SH-SY5Y (cell line): Measurements from ENCODE around the gene ABHD16B.

Experiments used
- GATA2 ChIP-seq: IDR thresholded peaks from 2 replicates; pipeline ENCODE4 v1.6.1; 2011; ENCODE audit warnings: mild to moderate bottlenecking, low read depth, low read length
- GATA3 ChIP-seq: IDR thresholded peaks from 2 replicates; pipeline ENCODE4 v1.6.1; 2011; ENCODE audit warnings: low read depth, mild to moderate bottlenecking, low read length, moderate library complexity

Gene ABHD16B

DNA sequence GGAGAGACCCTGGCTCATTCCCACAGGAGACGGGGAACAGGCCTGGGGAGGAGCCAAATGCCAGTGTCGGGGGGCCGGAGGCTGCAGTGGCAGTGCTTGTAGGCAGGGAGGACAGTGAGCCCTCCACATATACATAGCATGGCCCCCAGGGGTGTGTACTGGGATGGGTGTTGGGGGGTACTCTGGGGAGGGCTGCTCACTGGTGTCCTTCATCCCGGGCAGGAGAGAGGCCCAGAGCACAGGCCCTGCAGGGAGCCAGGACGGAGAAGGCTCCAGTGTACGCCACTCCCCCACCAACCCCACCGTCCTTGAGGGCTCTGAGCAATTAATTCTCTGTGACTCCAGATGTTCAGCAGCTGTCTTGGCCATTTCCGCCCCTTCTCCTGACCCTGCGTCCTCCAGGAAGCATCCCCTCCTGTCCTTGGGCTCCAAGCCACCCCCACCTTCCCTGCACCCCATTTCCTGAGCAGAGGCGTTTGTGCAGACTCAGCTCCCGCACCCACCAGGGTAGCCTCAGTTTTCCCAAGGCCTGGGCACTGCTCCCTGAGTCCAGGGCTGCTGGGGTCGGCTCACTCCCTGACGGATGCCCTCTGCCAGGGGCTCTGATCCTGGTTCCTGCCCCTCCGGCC, 3.4 kb upstream of the ABHD16B start:
- no peak for TF ChIP-seq GATA3
- no peak for TF ChIP-seq GATA2

- TF ChIP-seq GATA2 (no peak), GATA3 (no peak)
These were observed 2.7 kb upstream of the ABHD16B start for GRCh38 chr20:63858393-63859165.

GRCh38 chr20:63859166-63859699, 2.1 kb upstream of the ABHD16B start:
- no peak for TF ChIP-seq GATA3
- TF ChIP-seq GATA2, result no peak

DNA sequence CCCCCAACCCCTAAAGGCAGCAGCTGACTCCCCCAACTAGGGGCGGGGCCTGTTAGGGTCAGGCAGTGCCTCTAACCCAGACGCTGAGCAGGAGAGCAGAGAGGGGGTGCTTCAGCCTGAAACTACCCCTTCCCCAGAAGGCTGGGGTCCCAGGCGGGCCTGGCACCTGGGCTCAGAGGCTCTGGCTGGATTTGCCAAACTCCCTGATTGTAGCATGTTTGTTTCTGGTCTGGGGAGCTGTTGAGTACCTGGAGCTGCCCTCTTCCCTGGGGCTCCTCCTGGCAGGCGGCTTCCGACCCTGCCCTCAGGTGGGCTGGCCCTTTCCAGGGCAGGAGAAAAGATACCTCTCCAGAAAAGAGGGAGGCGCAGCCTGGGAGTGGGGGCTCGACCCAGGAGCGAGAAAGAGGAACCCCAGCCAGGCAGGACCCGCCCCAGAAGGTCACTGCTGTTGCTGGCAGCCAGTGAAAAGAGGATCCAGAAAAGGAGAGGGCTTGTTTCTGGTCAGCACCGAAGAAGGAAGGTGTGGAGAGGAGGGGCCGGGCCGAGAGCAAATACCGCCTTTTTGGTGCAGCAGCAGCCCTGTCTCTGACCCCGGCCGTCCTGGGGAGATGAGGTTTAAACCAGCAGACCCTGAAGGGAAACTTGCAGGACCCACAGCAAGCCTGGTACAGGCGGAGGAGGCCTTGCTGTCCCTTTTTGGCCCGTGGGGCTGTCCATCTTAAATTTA, 810 bp upstream of the ABHD16B start:
- TF ChIP-seq GATA3 (no peak), GATA2 (no peak)

DNA sequence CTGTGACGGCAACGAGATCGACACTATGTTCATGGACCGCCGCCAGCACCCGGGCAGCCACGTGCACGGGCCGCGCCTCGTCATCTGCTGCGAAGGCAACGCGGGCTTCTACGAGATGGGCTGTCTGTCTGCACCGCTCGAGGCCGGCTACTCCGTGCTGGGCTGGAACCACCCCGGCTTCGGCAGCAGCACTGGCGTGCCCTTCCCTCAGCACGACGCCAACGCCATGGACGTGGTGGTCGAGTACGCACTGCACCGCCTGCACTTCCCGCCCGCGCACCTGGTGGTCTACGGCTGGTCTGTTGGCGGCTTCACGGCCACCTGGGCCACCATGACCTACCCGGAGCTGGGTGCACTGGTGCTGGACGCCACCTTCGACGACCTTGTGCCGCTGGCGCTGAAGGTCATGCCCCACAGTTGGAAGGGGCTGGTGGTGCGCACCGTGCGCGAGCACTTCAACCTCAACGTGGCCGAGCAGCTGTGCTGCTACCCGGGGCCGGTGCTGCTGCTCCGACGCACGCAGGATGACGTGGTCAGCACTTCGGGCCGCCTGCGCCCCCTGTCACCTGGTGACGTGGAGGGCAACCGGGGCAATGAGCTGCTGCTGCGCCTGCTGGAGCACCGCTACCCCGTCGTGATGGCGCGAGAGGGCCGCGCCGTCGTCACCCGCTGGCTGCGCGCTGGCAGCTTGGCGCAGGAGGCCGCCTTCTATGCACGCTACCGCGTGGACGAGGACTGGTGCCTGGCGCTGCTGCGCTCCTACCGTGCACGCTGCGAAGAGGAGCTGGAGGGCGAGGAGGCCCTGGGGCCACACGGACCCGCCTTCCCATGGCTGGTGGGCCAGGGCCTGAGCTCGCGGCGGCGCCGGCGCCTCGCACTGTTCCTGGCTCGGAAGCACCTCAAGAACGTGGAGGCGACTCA, 943 bp downstream of the ABHD16B start:
- TF ChIP-seq GATA2, result no peak
- TF ChIP-seq GATA3, result no peak

- TF ChIP-seq GATA2 (no peak), GATA3 (no peak)
These were observed 1.9 kb downstream of the ABHD16B start for GRCh38 chr20:63863021-63863797.

DNA sequence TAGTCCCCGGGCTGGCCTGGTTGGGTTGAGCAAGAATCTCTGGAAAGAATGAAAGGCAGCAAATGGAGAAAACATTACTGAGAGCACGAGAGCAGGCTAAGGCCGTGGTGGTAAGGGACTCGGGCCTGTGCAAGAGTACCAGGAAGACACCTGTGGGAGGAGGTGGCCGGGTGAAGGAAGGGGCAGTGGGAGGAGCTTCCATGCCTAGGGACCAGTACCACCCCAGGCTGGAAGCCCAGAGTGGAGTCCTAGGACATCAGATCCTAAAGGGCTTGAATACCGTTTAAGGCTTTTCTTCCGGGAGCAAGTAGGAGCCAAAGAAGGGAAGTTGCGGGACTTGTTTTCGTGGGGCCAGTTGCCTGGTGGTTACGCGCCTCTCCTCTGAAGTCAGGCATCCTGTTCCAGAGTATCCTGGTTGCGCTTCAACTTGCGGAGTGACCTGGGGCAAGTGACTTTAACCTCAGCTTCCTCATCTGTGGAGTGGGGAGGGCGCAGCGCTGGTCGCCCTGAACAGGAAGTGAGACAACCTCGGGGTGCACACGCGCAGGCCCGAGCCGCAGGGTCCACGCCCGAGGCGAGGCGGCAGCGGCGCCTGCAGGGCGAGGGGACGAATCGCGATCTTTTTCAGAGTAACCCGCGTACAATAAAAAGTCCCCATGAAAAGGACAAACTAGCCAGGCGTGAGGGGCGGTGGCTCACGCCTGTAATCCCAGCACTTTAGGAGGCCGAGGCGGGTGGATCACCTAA, 2.7 kb downstream of the ABHD16B start:
- TF ChIP-seq GATA2, result no peak
- TF ChIP-seq GATA3, result no peak

DNA sequence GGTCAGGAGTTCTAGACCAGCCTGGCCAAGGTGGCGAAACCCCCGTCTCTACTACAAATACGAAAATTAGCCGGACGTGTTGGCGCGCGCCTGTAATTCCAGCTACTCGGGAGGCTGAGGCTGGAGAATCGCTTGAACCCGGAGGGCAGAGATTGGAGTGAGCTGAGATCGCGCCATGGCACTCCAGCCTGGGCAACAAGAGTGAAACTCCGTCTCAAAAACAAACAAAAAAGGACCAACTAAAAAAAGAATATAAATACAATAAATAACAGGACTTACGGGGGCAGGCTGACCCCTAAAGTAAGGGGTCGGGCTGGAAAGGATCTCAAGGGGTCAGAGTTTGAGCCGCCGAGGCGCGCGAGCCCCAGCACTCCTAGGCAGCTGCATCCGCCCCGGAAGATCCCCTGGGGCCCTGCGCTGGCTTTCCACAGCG, 3.3 kb downstream of the ABHD16B start:
- no peak for TF ChIP-seq GATA3
- no peak for TF ChIP-seq GATA2

GRCh38 chr20:63864978-63865640, 3.8 kb downstream of the ABHD16B start, which contains the start of gene TPD52L2:
Gene TPD52L2, plus strand, starts transcription at chr20:63865270. Its CDS starts 96 bp downstream, at chr20:63865366.
- TF ChIP-seq GATA2, result no peak
- no peak for TF ChIP-seq GATA3

DNA sequence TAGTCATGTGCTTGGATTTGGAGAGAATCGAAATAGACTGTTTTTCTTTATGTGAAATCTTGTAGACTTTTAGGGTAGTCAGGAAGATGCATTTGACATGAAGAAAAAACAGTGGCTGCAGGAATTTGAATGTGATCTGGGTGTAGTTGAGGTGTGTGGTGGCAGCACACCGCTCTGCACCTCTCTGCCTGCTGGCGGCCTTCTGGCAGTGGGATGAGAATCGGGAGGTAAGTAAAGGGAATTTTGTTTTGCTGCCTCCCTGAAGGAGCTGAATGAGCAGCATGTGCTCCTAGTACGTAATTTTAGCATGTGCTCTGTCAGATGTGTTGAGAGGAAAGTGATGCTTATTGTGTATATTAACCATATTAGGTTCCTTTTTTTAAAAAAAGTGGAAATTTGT, 7.0 kb downstream of the ABHD16B start:
- TF ChIP-seq GATA2 (no peak), GATA3 (no peak)

DNA sequence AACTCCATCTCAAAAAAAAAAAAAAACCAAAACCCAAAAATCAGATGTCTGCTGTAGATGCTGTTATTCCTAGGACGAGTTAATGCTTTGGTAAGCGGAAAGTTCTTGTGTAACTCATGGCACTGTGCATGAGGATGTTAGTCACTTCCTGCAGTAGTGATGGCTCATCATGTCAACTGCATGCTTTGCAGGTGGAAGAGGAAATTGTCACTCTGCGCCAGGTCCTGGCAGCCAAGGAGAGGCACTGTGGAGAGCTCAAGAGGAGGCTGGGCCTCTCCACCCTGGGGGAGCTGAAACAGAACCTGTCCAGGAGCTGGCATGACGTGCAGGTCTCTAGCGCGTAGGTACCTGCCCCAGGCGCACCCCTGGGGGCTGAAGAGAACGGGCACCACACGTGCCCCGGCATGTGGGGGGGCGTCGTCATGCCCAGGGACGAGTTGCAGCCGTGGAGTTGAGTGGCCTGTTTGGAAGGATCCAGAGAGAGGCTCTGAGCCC, 12.2 kb downstream of the ABHD16B start:
- no peak for TF ChIP-seq GATA3
- no peak for TF ChIP-seq GATA2
